ENCODE results near the gene JOSD2. TPM values are rescaled to one million over a fixed set of nuclear protein-coding genes. Genes with fewer than 3 reads are reported as not detected.

Gene JOSD2
- total RNA-seq: 8.0 TPM

GRCh38 chr19:50511069-50511822 is at the start of gene JOSD2:
JOSD2 (minus strand) TSS chr19:50511191; CDS start chr19:50510431, 760 bp downstream.

GRCh38 chr19:50513746-50514345 is 2.9 kb upstream of the JOSD2 start, which contains the start of gene ASPDH:
ASPDH (minus strand) TSS chr19:50513913; CDS start chr19:50513823, 90 bp downstream.

GRCh38 chr19:50476224-50476906 is 34.6 kb downstream of the JOSD2 start, which contains the start of the genes EMC10 and GARIN5A:
EMC10 (plus strand) TSS chr19:50476507; CDS start chr19:50476545, 38 bp downstream.
GARIN5A (minus strand) TSS chr19:50476848; CDS start chr19:50476388, 460 bp downstream.

Other genes with a start within 250 kb of the JOSD2 start
- 4.7 TPM for gene KCNC3, start 181.8 kb downstream of the JOSD2 start, total RNA-seq
- gene NAPSA, start 145.6 kb downstream of the JOSD2 start, total RNA-seq: 0.44 TPM
- gene NR1H2, start 134.7 kb downstream of the JOSD2 start, total RNA-seq: 31.7 TPM
- 24.5 TPM for gene POLD1, start 126.8 kb downstream of the JOSD2 start, total RNA-seq
- 0.33 TPM for gene SPIB, start 92.3 kb downstream of the JOSD2 start, total RNA-seq
- gene MYBPC2, start 78.3 kb downstream of the JOSD2 start, total RNA-seq: 1.2 TPM
- 88.8 TPM for gene EMC10, start 34.7 kb downstream of the JOSD2 start, total RNA-seq
- gene GARIN5A, start 34.3 kb downstream of the JOSD2 start, total RNA-seq: 0.55 TPM
- not detected for gene ASPDH, start 2.7 kb upstream of the JOSD2 start, total RNA-seq
- 38.4 TPM for gene LRRC4B, start 57.2 kb upstream of the JOSD2 start, total RNA-seq
- 6.8 TPM for gene SYT3, start 128.7 kb upstream of the JOSD2 start, total RNA-seq
- gene C19orf81, start 138.3 kb upstream of the JOSD2 start, total RNA-seq: not detected
- gene SHANK1, start 208.6 kb upstream of the JOSD2 start, total RNA-seq: 12.0 TPM
- 38.8 TPM for gene CLEC11A, start 212.2 kb upstream of the JOSD2 start, total RNA-seq

Measured in camera-type eye (tissue), 1 donor.